T47D (cell line): ENCODE results near the gene TNFSF15.

Source experiments
- DNase-seq, 2 experiments: peaks; one replicate each; pipeline versions ENCODE4 v3.0.0 to v3.0.0-alpha.2; 2011 to 2012; ENCODE audit warnings: low read depth in 1 of 2, low spot score in 1 of 2
- JUND ChIP-seq: IDR thresholded peaks from 2 replicates; pipeline ENCODE4 v1.6.1; 2012; ENCODE audit warnings: low read depth
- in situ Hi-C: cut with HindIII; loops from 2 replicates; pipeline ENCODE4 v1.10.0; 2016; ENCODE audit warnings: low sequenced_read_pairs, low pct_unique_long_range_greater_than_20kb

Gene TNFSF15

DNA sequence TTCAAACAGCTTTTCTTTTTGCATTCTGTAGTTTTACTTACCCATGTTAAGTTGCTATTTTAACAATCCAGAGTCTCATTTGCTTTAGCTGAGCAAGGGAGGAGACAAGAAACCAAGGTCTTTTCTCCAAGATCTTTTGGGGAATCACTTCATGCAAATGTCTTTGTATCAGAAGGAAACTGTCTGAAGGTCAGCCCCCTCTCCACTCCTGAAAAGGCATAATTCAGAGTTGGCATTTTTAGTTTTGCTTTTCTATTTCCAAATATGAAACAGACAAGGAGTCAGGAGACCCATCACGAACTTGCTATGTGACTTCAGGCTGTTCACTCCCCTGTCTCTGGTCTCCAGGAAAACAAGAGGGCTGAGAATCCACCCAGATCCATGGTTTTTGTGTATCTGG, 12.3 kb upstream of the TNFSF15 start:
- DNase-seq = no peak
- in situ Hi-C loops = no loop called here
- TF ChIP-seq JUND = no peak

DNA sequence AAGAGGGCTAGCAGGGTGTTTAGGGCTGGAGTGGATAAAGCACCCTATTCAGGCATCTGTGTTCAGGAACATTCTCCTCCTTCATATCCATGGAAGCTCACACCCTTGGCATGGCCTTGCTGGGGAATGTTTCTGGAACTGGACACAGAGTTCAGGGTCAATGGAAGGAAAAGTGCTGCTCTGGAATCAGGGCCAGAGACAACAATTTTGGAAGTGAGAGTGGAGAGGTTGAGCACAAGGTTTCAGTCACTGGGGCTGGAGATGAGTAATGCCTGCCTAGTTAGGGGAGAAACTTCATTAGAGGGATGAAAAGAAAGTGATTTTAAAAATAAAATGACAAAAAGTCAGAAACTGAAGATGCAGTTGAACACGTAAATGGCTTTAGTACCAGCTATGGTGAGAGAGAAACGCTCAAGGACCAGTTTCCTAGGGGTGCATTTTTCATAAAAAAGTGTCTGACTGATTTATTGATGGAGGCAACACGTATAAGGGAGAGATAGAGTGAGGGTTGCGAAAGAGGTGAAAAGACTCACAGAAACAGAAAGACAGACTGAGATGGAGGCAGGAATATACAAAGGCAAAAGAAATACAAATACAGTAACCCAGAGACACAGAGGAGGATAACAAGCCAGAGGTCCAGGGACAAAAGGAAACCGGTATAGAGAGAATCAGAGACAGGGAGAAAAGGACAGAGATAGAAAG, 8.0 kb upstream of the TNFSF15 start:
- no peak for DNase-seq
- in situ Hi-C loops = no loop called here
- TF ChIP-seq JUND = no peak

DNA sequence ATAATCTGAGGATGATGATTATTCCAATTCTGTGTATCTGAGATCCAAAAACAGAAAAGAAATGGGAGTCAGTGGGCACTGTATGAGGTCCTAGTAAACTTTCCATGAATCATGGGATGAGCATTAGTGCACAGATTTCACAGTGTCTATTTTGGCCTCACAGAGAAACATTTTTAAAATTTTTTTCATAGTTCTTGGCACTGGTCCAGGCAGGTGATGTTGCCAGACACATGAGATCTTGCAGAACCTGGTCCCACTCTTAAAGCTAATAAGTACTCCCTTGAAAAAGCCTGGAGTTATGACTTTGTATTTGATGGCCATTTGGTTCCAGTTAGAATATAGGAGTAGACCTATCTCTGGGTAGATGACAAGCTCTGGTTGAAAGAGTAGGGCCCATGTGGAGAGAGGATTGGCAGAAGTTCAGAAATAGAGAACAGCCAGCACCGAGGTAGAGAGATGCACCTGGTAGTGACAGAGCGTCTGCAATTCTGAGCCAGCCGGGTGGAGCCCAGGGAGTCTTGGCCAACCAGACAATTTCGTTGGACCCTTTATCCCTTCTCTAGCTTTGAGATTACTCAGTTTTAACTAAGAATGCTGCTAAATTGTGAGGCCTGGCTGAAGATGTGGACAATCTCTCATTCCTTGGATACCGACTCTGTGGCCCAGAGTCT, 6.3 kb upstream of the TNFSF15 start:
- in situ Hi-C loops = no loop called here
- no peak for TF ChIP-seq JUND
- no peak for DNase-seq

DNA sequence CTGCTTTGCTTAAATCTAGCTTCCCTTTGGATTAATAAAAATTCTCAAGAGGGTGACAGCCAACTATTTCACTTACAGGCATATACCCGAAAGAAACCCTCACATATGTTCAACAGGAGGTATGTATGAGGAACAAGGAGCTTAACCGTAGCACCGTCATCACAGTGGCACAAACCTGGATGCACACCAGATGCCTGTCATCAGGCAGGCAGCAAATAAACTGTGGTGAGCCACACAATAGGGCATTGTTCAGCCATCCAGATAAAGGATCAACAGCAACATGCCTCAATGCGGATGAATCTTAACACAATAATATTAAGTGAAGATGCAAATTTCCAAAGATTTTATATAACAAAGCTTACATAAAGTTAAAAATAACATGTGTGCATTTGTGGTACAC, 5.5 kb upstream of the TNFSF15 start:
- in situ Hi-C loops = no loop called here
- TF ChIP-seq JUND = no peak
- DNase-seq = no peak

DNA sequence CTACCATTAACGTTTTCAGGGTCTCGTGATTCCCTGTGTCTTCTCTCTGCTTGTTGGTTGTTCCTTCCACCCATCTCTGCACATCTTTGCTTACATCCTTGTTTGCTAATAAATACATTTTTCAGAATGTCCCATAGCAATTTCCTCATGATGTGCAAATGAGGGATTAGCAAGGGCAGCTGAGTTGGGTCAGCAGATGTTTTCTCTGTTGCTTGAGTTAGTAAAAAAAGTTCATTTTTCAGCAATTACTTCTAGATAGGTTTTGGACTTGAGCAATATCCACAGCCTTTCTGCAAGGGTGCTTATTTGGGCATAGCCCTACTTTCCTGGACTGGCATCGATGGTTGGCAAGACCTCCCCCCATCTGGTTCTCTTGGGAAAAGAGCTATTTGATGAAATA, 4.8 kb upstream of the TNFSF15 start:
- in situ Hi-C loops = no loop called here
- DNase-seq = no peak

DNA sequence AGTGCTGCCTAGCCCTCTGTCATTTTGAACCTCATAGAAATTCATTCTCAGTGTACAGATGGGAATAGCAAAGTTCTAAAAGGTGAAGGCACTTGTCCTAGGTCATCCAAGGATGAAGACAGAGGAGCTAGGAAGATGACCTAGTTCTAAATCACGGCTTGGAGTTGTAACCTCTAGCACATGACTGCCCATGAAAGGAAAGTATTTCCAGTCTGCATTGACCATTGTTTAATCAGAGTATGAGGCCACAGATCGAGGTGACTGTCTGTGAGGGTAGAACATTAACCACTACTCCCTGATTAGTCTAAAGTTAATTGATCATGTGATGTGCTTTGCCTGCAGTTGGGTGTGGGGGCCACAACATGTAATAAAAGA, 674 bp upstream of the TNFSF15 start:
- no peak for TF ChIP-seq JUND
- DNase-seq = no peak
- in situ Hi-C loops = no loop called here

More for the DNA sequence above, 4.8 kb upstream of the TNFSF15 start:
- TF ChIP-seq JUND = no peak

DNA sequence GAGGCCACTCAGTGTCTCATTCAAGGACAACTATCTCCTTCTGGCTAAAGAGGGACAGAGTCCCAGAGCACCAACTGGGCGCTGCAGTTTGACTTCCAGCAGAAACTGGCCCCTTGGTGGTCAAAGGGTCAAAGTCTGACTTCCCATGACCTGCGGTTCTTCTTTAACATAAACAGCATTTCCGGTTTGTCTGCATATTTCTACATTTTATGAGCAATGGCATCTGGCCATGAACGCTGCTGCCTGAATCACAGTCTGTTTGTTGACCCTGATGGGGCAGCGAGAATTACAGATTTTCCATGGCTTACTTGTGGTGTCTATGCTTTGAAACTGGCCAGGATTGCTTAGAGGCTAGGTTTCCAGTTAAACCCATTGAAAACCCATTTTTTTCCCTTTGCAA, 1.3 kb downstream of the TNFSF15 start:
- DNase-seq = peak in 1 of 2 experiments; percentile 86
- in situ Hi-C loops = no loop called here
- no peak for TF ChIP-seq JUND

DNA sequence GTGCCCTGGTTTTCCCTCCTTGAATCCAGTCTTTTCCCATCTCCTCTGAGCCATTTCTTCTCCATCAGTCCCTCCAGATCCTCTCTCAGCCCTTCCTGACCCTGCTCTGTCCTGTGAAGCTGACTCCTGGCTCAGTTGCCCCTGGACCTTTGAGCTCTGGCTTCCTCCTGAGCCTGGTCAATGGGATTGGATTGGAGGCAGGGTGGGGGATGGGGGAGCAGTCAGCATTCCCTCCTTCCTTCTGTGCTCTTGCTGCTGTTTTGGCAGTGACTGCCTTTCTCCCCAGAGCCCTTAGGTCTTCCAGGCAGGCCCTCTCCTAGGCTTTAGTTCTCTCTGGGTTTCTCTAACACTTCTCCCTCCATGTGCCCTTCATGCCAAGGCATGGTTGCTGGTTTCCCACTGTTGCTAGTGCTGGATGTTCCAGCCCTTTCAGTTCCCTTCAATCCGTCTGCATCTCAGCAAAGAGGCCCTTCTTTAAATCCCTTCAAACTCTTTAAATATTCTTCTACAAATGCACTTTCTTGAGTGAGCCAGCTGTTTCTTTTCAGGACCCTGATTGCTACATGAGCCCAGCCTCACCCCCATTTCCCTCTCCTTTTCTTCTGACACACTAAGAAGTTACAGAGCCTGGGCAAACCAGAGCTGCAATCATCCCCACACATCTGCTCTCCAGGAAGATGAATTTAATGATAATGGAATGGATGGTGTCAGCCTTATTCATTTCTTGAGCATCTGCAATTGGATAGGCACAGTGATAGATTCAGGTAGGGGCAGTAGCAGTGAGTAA, 2.2 kb downstream of the TNFSF15 start:
- TF ChIP-seq JUND = no peak
- in situ Hi-C loops = no loop called here
- no peak for DNase-seq

DNA sequence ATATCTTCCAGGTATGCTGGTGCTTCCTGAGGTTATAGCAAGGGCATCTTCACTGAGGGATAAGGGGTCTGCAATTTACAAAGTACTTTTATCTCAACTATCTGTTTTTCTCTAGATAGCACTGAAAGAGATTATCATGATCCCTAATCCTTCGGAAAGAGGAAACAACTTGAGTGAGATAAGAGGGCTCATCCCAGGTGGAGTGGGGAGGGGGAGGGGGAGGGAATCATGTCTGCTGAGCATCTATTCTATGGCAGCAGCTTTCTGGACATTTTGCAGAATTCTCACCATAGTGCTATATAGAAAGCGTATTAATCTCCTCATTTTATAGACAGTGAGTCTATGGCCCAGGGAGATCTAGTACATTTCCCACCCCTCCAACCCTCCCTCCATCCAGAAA, 5.9 kb downstream of the TNFSF15 start:
- in situ Hi-C loops = no loop called here
- no peak for TF ChIP-seq JUND
- DNase-seq = no peak

DNA sequence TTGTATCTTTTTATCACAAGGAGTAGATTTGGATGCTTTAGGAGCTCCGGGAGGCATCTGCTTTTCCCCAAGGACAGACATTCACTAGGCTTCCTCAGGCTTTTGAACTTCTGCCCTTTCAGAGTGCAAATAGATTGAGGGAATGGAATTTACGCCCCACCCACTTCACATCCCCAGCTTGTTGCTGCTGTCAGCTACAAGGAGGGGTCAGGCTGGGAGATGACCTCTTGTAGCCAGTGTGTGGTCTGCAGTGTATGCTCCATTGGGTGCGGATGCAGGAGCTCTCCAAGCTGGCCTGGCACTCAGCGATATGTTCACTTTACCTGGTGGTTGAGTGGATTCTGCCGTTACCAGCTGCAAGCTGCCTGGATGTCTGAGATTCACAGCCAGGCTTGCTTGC, 6.4 kb downstream of the TNFSF15 start:
- DNase-seq = no peak
- TF ChIP-seq JUND = no peak
- in situ Hi-C loops = no loop called here

DNA sequence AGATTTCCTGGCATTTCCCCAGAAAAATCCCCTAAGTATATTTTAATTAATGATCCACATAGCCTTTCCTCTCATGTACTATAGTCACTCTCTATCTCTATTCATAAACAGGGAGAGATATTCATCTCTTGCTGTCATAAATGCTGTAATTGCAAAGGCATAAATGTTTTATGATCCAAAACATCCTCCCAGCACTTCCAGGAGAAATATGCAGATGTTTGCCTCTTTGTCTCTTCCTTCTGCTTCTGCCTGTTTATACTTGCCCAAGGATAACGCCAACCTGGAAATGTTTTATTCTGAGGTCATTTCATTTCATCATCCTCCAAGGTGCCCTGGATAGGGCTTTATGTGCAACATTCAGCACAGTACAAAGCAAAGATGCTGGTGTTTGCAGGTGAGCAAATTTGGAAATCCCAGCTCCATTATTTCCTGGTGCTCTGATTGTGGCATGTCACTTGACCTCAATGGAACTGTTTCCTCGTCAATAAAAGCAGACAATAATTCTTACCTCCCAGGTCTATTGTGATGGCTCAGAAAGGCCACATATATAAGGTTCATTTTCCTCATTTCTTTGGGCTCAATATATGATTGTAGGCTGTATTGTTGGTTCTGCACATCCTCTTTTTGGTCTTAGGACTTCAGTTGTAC, 6.9 kb downstream of the TNFSF15 start:
- in situ Hi-C loops = no loop called here
- no peak for DNase-seq
- TF ChIP-seq JUND = no peak

DNA sequence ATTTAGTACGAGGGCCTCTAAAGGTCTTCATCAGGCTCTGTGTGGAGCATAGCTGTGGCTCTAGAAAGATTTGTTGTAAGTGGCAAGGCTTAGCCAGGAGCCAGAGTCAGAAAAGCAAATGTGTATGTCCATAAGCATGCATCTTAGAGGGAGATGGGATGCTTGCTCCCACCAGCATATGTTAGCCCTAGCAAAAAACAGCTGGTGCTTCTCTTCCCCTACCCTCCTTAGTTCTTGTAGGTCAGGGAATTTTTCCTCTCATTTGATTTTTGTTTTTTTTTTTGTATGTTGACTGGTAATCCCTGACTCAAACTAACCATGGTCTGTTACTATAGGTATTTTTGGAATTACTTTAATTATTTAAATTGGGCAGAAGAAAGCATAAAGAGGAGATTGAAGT, 7.7 kb downstream of the TNFSF15 start:
- TF ChIP-seq JUND = no peak
- in situ Hi-C loops = no loop called here

DNA sequence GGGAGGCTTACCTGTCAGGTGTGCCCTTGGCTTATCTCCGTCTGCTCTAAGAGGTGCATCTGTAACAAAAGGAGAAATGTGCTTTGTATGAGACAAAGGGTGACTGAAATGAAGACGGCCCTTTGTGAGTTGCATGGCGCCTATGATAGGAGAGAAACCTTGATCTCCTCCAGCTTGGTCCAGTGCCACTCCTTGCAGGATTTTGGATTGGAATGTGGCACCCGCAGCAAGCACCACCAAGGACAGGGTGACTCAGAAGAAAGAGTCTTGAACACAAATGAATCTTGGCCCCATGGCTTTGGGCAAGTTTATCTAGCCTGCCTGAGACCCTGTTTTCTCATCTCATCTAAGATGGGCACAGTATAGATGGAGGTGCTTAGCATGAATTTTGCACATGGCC, 13.4 kb downstream of the TNFSF15 start:
- TF ChIP-seq JUND = no peak
- in situ Hi-C loops = no loop called here
- DNase-seq = no peak

More for the DNA sequence above, 7.7 kb downstream of the TNFSF15 start:
- no peak for DNase-seq
